Measurements from ENCODE around the gene HDAC5.
A peak's percentile ranks its signal among the peaks of the same experiment; 100 is the strongest.
"Not testable (repeated sequence)": the region's sequence is repeated elsewhere in the genome, so short reads cannot be mapped to it uniquely, and the experiment has no call there.

The HDAC5 gene

GRCh38 chr17:44110823-44111633, 12.4 kb downstream of the HDAC5 start:
- DNase-seq = peak in 3 of 5 experiments; percentile 9 to 39 (median 17)

- DNase-seq = no peak
These were observed 13.3 kb downstream of the HDAC5 start for GRCh38 chr17:44110011-44110686.

GRCh38 chr17:44109312-44109630, 14.2 kb downstream of the HDAC5 start:
- no peak for DNase-seq

- no peak for DNase-seq
These were observed 14.8 kb downstream of the HDAC5 start for GRCh38 chr17:44108440-44109311.

- DNase-seq = no peak
These were observed 16.6 kb downstream of the HDAC5 start for GRCh38 chr17:44106801-44107200.

GRCh38 chr17:44105941-44106340, 17.5 kb downstream of the HDAC5 start:
- DNase-seq = no peak

GRCh38 chr17:44105483-44105882, 18.0 kb downstream of the HDAC5 start:
- no peak for DNase-seq

GRCh38 chr17:44102849-44103622, 20.4 kb downstream of the HDAC5 start:
- DNase-seq = no peak

GRCh38 chr17:44101858-44102257, 21.6 kb downstream of the HDAC5 start:
- not testable (repeated sequence) for DNase-seq

- no peak for DNase-seq
These were observed 26.1 kb downstream of the HDAC5 start for GRCh38 chr17:44097110-44097958.

- DNase-seq = no peak
These were observed 27.6 kb downstream of the HDAC5 start for GRCh38 chr17:44095647-44096496.

GRCh38 chr17:44095388-44095646, 28.1 kb downstream of the HDAC5 start:
- no peak for DNase-seq

- DNase-seq = no peak
These were observed 28.6 kb downstream of the HDAC5 start for GRCh38 chr17:44094701-44095387.

- no peak for DNase-seq
These were observed 30.1 kb downstream of the HDAC5 start for GRCh38 chr17:44093231-44093900.

GRCh38 chr17:44092051-44092450, 31.4 kb downstream of the HDAC5 start:
- DNase-seq = no peak

GRCh38 chr17:44091200-44091997, 32.0 kb downstream of the HDAC5 start:
- DNase-seq = no peak

GRCh38 chr17:44088254-44088653, 35.2 kb downstream of the HDAC5 start:
- no peak for DNase-seq

GRCh38 chr17:44087319-44087718, 36.1 kb downstream of the HDAC5 start:
- no peak for DNase-seq

All from T-helper 2 cell (primary cell).